PFSK-1 (cell line): Measurements from ENCODE around the gene ABCA7.

Source experiments
- FOXP2 ChIP-seq: optimal IDR thresholded peaks from 2 replicates; pipeline ENCODE3; 2011; ENCODE audit warnings: borderline replicate concordance, control low read depth, inconsistent platforms; ENCODE audit not compliant: insufficient read depth; ENCODE audit errors: extremely low read length, extremely low read depth
- POLR2AphosphoS5 ChIP-seq: IDR thresholded peaks from 2 replicates; pipeline ENCODE4 v1.6.1; 2012; ENCODE audit warnings: low read depth, mild to moderate bottlenecking, control low read depth, low read length, moderate library complexity
- REST ChIP-seq, 2 experiments: IDR thresholded peaks; 2 replicates each; pipeline versions ENCODE4 v1.6.1 to v1.8.0; 2011 to 2012; ENCODE audit warnings: low read depth in 2 of 2, low read length in 2 of 2, control low read depth in 1 of 2, inconsistent platforms in 1 of 2, mild to moderate bottlenecking in 1 of 2, moderate library complexity in 1 of 2; ENCODE audit not compliant: insufficient read depth in 1 of 2
- SIN3A ChIP-seq: IDR thresholded peaks from 2 replicates; pipeline ENCODE4 v1.6.1; 2012; ENCODE audit warnings: mild to moderate bottlenecking, low read length, moderate library complexity, borderline replicate concordance; ENCODE audit not compliant: insufficient read depth
- TAF1 ChIP-seq: IDR thresholded peaks from 2 replicates; pipeline ENCODE4 v1.6.1; 2012; ENCODE audit warnings: low read length, control low read depth, borderline replicate concordance; ENCODE audit not compliant: insufficient read depth

Gene ABCA7

GRCh38 chr19:995051-995827 is 44.7 kb upstream of the ABCA7 start:
- no peak for TF ChIP-seq TAF1
- no peak for TF ChIP-seq POLR2AphosphoS5
- no peak for TF ChIP-seq FOXP2
- TF ChIP-seq SIN3A: no peak
- TF ChIP-seq REST (IDR thresholded peaks at IDR 0.05; ENCODE audit: insufficient read depth in 1 of 2, low read depth in 2 of 2, low read length in 2 of 2): no peak

GRCh38 chr19:996051-996838 is 43.7 kb upstream of the ABCA7 start:
- TF ChIP-seq SIN3A (no peak), REST (IDR thresholded peaks at IDR 0.05; ENCODE audit: insufficient read depth in 1 of 2, low read depth in 2 of 2, low read length in 2 of 2) (no peak), FOXP2 (no peak), TAF1 (no peak), POLR2AphosphoS5 (no peak)

- TF ChIP-seq FOXP2 (no peak), SIN3A (no peak), TAF1 (no peak), POLR2AphosphoS5 (no peak), REST (IDR thresholded peaks at IDR 0.05; ENCODE audit: insufficient read depth in 1 of 2, low read depth in 2 of 2, low read length in 2 of 2) (no peak)
These were observed 41.8 kb upstream of the ABCA7 start for GRCh38 chr19:998064-998463.

- TF ChIP-seq TAF1: no peak
- no peak for TF ChIP-seq SIN3A
- TF ChIP-seq POLR2AphosphoS5: no peak
- no peak for TF ChIP-seq REST (IDR thresholded peaks at IDR 0.05; ENCODE audit: insufficient read depth in 1 of 2, low read depth in 2 of 2, low read length in 2 of 2)
- no peak for TF ChIP-seq FOXP2
These were observed 40.6 kb upstream of the ABCA7 start for GRCh38 chr19:999379-999719.
